Suprapubic skin (tissue), 3 donors: ENCODE measurements around the gene BCKDHB.

Source experiments
- CTCF ChIP-seq, 2 donors: fragments of 200-600 bp in 1 of 2; fragments of 450-650 bp in 1 of 2; sonication (generic) in 1 of 2; IDR thresholded peaks; one replicate each; pipeline ENCODE4 v1.5.1; 2016 to 2019; ENCODE audit warnings: antibody characterized with exemption in 2 of 2, mild to moderate bottlenecking in 1 of 2, moderate library complexity in 1 of 2
- POLR2A ChIP-seq, 2 donors: fragments of 450-650 bp; IDR thresholded peaks; one replicate each; pipeline ENCODE4 v1.6.1; 2017; ENCODE audit warnings: antibody characterized with exemption in 2 of 2, mild to moderate bottlenecking in 2 of 2, moderate library complexity in 2 of 2

- TF ChIP-seq CTCF (IDR thresholded peaks at IDR 0.05) (no peak), POLR2A (IDR thresholded peaks at IDR 0.05) (no peak)
Measured at GRCh38 chr6:80331974-80332373, 225.5 kb downstream of the BCKDHB start.
